Fibroblast of pulmonary artery (primary cell): ENCODE data around the gene KCTD13.

ENCODE experiments used
- DNase-seq: peaks from one replicate; pipeline ENCODE4 v3.0.0-alpha.2; 2010; ENCODE audit warnings: low read depth
- H3K4me3 ChIP-seq: replicated peaks from 2 replicates; pipeline ENCODE4 v1.5.1; 2011; ENCODE audit warnings: low read depth, mild to moderate bottlenecking, control low read depth, low read length, moderate library complexity
- CTCF ChIP-seq: IDR thresholded peaks from 2 replicates; pipeline ENCODE4 v1.5.1; 2011; ENCODE audit warnings: mild to moderate bottlenecking, control low read depth, low read length, inconsistent platforms; ENCODE audit errors: missing control alignments

Gene KCTD13

GRCh38 chr16:29906520-29907244 is 19.3 kb downstream of the KCTD13 start:
- no peak for DNase-seq
- no peak for TF ChIP-seq CTCF
- no peak overlapping the region for H3K4me3 ChIP-seq

GRCh38 chr16:29905668-29906067 is 20.4 kb downstream of the KCTD13 start:
- no peak overlapping the region for H3K4me3 ChIP-seq
- no peak for TF ChIP-seq CTCF
- DNase-seq: no peak

- TF ChIP-seq CTCF: no peak
- H3K4me3 ChIP-seq: no peak overlapping the region
- no peak for DNase-seq
These were observed 21.1 kb downstream of the KCTD13 start for GRCh38 chr16:29904947-29905346.

GRCh38 chr16:29903590-29903989 is 22.4 kb downstream of the KCTD13 start:
- H3K4me3 ChIP-seq: no peak overlapping the region
- TF ChIP-seq CTCF: no peak
- no peak for DNase-seq

- no peak for DNase-seq
- H3K4me3 ChIP-seq: peak overlapping the region; percentile 73
- TF ChIP-seq CTCF: no peak
These were observed 24.4 kb downstream of the KCTD13 start for GRCh38 chr16:29901607-29901945.

- no peak for TF ChIP-seq CTCF
- peak; percentile 25 for DNase-seq
- H3K4me3 ChIP-seq: peak overlapping the region; percentile 73
These were observed 25.0 kb downstream of the KCTD13 start for GRCh38 chr16:29900888-29901606.
